HG02642 (cell line): ENCODE data around the gene IDH3B.

Experiments
- ATAC-seq: cut with Tn5 transposase; IDR thresholded peaks from one replicate; pipeline ENCODE4 v1.9.1; 2021; ENCODE audit warnings: mild to moderate bottlenecking; ENCODE audit not compliant: unreplicated experiment, poor library complexity

IDH3B gene

GRCh38 chr20:2625062-2625461 is 39.0 kb downstream of the IDH3B start:
- ATAC-seq = no peak

- ATAC-seq = no peak
These were observed 39.8 kb downstream of the IDH3B start for GRCh38 chr20:2624190-2624589.

- no peak for ATAC-seq
These were observed 43.9 kb downstream of the IDH3B start for GRCh38 chr20:2619961-2620595.

- ATAC-seq = no peak
These were observed 44.7 kb downstream of the IDH3B start for GRCh38 chr20:2619337-2619736.

- no peak for ATAC-seq
These were observed 45.2 kb downstream of the IDH3B start for GRCh38 chr20:2618815-2619214.

- no peak for ATAC-seq
These were observed 46.8 kb downstream of the IDH3B start for GRCh38 chr20:2617099-2617714.

GRCh38 chr20:2616634-2617033 is 47.4 kb downstream of the IDH3B start:
- no peak for ATAC-seq

GRCh38 chr20:2612073-2612472 is 51.9 kb downstream of the IDH3B start:
- no peak for ATAC-seq

GRCh38 chr20:2610941-2611720 is 52.9 kb downstream of the IDH3B start:
- ATAC-seq = no peak

GRCh38 chr20:2610326-2610725 is 53.7 kb downstream of the IDH3B start:
- no peak for ATAC-seq
